Putamen (tissue), 1 donor: ENCODE data around the gene HOXA6.

Source experiments
- DNase-seq: peaks from one replicate; pipeline ENCODE4 v3.0.0-alpha.2; 2016; ENCODE audit warnings: low spot score

The HOXA6 gene

DNA sequence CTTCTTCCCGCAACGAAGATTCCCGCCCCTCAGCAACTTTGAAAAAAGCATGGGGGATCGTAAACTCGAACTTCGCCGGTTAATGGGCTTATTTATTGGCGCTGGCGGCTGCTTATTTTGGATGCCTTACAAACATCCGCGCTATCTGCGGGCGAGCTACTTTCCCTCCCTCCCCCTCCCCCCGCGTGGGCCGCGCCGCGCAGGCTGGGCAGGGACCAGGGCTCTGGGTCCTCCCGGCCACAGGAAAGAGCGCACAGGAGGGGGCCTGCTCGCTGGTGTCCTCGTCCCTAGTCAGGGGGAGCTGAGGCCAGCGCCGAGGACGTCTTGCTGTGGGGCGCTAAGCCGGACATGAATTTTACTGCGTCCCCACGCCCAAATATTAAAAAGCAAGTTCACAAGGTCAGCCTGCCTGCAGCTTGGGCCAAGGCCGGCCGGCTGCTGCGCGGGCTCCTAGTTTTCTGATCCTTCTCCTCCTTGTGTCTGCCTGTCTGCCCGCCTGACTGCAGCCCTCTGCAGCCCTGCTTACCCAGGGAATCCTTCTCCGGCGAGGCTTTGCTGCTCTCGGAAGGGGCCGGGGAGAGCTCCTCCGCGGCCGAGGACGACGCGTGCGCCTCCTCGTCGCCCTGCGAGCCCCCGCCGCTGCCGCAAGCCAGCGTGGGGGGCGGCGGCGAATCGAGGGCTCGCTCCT, 25.4 kb upstream of the HOXA6 start:
- DNase-seq = no peak

DNA sequence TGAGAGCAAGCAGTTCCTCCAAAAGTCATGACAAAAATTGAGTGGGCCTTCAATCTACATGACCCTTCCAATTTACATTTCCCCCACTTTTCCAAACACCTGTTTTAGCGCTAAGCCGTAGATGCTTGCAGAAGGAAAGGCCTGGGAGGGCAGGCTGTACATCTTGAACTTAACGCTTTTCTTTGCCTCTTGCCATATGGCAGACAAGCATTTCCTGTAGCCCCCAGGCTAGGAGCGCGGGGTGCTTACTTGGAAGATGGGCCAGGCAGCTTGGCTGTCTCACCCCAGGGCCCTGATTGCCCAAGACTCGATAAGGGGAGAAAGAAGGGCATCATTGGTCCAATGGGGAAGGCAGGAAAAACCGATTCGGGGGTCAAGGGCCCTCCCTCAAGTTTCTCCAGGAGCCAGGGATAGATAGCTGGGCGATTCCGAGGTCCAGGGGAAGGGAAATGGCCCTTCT, 24.8 kb upstream of the HOXA6 start:
- no peak for DNase-seq

DNA sequence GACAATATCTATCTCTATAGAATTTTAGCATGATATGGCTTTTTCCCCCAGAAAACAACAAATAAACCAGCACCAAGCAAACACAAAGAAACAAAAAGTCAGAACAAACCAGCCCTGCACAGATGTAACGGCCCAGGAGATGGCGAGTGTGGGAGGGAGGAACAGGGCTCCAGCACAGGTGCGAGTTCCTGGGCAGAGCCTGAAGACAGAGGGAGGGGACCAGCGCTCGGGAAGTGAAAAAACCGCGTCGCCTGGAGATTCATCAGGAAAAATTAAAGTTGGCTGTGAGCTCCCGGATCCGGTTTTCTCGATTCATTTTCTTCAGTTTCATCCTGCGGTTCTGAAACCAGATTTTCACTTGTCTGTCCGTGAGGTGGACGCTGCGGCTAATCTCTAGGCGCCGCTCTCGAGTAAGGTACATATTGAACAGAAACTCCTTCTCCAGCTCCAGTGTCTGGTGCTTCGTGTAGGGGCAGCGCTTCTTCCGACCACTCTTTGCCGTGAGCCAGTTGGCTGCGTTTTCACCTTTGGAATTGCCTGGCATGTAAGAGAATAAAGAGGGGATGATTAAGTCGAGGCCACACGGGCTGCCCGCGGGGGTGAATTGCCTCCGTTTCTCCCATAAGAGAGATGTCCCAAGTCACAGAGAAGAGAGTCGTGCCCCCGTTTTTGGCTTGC, 24.2 kb upstream of the HOXA6 start:
- no peak for DNase-seq

GRCh38 chr7:27171325-27171636, 23.7 kb upstream of the HOXA6 start:
- DNase-seq = no peak

- DNase-seq = no peak
Measured at GRCh38 chr7:27170426-27171324, 23.1 kb upstream of the HOXA6 start.

DNA sequence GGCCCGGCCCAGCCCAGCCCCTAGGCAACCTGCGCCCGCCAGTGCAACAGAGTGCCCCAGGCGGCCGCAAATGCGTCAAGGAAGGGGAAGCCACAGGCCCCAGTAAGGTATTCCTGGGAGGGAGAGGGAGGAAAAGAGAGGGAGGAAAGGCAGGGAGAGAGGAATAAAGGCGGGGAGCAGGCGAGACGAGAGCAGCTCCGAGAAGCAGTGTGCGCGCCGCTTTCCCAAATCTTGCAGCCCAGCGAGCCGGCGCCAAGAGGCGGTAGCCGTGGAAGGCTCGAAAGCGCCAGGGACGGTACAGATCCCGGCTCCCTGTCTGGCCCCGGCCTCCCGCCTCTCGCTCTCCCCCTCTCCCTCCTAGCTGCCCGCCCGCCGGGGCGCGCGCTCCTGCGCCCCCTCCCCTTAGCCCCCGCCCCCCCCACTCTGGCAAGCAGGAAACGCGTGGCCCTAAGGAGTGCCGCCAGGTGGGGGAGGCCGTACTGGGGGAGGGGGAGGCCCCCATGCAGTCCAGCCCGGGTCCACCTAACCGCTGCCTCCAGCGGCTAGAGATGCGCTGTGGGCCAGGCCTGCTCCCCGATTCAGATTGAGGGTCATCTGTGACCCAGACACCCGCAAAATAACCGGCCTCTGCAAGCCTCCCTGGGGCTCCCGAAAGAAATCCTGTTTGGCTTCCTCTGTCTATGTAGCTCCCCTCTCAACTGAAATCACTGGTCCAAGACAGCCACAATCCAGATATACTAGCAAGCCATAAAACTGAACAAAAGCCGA, 22.3 kb upstream of the HOXA6 start:
- DNase-seq = no peak

DNA sequence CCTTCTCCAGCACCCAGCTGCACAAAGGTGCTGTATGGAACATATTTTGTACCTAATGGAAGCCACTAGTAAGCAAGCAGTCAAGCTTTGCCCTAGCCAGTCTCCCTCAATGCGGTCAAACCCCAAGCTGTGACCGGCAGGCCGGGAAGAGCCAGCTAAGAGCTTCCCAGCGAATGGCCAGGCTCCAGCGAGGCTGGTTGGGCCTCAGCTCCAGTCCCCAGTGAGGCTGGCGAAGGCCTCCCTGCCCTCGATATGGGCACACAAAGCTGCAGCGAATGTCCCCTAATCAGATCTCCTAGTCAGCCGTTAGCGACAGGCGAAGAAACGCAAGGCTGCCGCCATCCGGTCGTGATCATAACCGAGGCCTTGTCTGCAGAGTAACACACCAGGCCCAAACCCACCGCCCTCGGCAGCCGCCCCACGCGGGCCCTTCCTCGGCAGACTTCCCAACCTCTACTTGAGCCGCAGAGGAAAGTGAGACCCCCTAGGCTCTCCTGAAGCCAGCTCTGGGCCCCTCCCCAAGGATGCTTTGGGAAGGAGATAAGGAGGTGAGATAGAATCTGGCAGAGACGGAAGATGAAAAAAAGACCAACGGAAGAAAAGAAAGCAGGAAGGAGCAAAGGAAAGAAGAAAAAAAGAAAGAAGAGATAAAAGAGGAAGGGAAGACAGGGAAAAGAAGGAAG, 20.8 kb upstream of the HOXA6 start:
- no peak for DNase-seq

GRCh38 chr7:27167916-27168264, 20.3 kb upstream of the HOXA6 start:
- no peak for DNase-seq

DNA sequence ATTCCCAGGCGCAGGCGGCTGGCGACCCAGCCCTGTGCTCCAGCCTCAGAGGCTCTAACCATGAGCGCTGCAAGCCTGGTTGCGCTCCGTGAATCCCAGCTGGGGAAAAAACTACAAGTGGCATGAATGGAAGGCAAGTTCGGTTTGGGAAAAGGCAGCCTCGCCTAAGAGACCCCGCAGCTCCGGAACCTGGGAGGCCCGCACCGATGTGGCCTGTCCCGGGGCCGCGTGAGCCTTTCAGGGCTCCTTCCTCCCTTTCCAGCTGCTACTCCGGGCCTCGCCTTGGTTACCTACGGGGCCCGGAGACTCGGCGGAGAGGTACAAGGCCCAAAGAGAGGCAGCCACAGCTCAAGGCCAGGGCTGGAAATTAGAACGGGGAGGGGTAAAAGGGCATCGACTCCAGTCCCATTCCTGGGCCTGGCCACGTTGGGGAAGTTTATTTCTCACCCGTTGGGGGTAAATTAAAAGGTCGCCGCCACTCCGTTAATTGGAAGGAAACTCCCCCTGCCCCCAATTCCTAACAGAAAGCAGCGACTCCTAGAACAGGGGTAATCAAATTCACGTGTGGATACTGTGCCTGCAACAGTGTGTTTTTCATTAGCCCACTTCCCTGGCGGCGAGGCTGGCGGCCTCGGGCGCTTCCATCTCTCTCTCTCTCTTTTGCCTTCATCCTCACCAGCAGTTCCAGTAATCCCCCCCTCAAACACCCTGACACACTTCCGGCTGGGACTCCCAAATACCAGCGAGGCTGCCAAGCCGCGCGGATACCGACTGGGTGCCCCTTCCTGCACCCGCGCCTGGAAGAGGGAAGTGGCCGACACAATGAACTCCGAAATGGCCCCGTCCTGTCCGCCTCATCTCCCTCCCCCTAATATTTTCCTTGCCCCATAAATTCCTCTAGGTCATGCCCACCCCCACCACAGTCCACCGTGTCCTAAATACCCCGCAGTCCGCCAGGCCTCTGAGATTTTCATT, 19.2 kb upstream of the HOXA6 start:
- no peak for DNase-seq

GRCh38 chr7:27165996-27166530, 18.5 kb upstream of the HOXA6 start:
- DNase-seq = no peak

- DNase-seq = no peak
Measured at GRCh38 chr7:27165089-27165995, 17.8 kb upstream of the HOXA6 start, which contains the start of gene HOXA9. TSS of gene HOXA9 (minus strand) at chr7:27165537. CDS start at chr7:27165457, 80 bp downstream.

- no peak for DNase-seq
Measured at GRCh38 chr7:27164367-27165088, 17.0 kb upstream of the HOXA6 start.

- DNase-seq = no peak
Measured at GRCh38 chr7:27164045-27164366, 16.4 kb upstream of the HOXA6 start.

GRCh38 chr7:27163288-27164044, 15.9 kb upstream of the HOXA6 start:
- DNase-seq = no peak

- DNase-seq = no peak
Measured at GRCh38 chr7:27162561-27163287, 15.2 kb upstream of the HOXA6 start.

- no peak for DNase-seq
Measured at GRCh38 chr7:27161721-27162560, 14.4 kb upstream of the HOXA6 start.
